GM21360 (cell line): ENCODE data around the gene ADSS2.
"Not testable (repeated sequence)": the region's sequence is repeated elsewhere in the genome, so short reads cannot be mapped to it uniquely, and the experiment has no call there.

Source experiments
- ATAC-seq: cut with Tn5 transposase; IDR thresholded peaks from one replicate; pipeline ENCODE4 v1.9.1; 2021; ENCODE audit warnings: mild to moderate bottlenecking, moderate library complexity; ENCODE audit not compliant: unreplicated experiment

Gene ADSS2

DNA sequence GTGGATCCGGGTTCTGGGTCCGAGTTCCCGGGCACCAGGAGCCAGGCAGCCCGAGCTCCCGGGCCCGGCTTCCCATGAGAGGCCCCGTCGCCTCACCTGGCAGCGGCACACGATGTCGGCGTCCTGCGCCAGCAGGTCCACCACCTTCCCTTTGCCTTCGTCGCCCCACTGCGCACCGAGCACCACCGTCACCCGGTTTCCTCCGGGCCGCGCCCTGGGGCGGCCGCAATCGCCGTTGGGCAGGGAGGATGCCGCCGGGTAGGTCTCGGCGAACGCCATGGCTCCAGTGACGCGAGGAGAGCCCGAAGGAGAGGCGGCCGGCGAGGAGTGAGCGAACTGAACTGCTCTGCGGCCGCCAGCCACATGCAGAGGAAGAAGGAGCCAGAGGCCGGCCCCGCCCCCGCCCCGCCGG is at the start of gene ADSS2:
Gene ADSS2 (minus strand): TSS at position 371 of the 412 bp plus-strand sequence. CDS start 92 bp downstream, at position 279.
- no peak for ATAC-seq

DNA sequence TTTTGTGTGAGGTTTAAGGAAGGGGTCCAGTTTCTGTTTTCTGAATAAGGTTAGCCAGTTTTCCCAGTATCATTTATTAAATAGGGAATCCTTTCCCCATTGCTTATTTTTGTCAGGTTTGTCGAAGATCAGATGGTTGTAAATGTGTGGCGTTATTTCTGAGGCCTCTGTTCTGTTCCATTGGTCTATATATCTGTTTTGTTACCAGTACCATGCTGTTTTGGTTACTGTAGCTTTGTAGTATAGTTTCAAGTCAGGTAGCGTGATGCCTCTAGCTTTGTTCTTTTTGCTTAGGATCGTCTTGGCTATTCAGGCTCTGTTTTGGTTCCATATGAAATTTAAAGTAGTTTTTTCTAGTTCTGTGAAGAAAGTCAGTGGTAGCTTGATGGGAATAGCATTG is 48.8 kb upstream of the ADSS2 start:
- ATAC-seq = not testable (repeated sequence)

DNA sequence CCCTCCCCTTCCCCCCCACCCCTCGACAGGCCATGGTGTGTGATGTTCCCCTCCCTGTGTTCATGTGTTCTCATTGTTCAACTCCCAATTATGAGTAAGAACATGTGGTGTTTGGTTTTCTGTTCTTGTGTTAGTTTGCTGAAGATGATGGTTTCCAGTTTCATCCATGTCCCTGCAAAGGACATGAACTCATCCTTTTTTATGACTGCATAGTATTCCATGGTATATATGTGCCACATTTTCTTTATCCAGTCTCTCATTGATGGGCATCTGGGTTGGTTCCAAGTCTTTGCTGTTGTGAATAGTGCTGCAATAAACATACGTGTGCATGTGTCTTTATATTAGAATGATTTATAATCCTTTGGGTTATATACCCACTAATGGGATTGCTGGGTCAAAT is 47.8 kb upstream of the ADSS2 start:
- not testable (repeated sequence) for ATAC-seq

GRCh38 chr1:244497805-244498204 is 46.1 kb upstream of the ADSS2 start:
- no peak for ATAC-seq

- ATAC-seq = no peak
Measured at GRCh38 chr1:244496186-244496585, 44.5 kb upstream of the ADSS2 start.

GRCh38 chr1:244494653-244495052 is 42.9 kb upstream of the ADSS2 start:
- no peak for ATAC-seq

- ATAC-seq = not testable (repeated sequence)
Measured at GRCh38 chr1:244484971-244485370, 33.3 kb upstream of the ADSS2 start.

- no peak for ATAC-seq
Measured at GRCh38 chr1:244473059-244473605, 21.4 kb upstream of the ADSS2 start.

- no peak for ATAC-seq
Measured at GRCh38 chr1:244466724-244467123, 15.0 kb upstream of the ADSS2 start.

- ATAC-seq = peak; percentile 99
Measured at GRCh38 chr1:244461245-244462071, 9.7 kb upstream of the ADSS2 start, which contains the start of gene CATSPERE. Gene CATSPERE (plus strand): TSS chr1:244461273. CDS start chr1:244461430, 157 bp downstream.

DNA sequence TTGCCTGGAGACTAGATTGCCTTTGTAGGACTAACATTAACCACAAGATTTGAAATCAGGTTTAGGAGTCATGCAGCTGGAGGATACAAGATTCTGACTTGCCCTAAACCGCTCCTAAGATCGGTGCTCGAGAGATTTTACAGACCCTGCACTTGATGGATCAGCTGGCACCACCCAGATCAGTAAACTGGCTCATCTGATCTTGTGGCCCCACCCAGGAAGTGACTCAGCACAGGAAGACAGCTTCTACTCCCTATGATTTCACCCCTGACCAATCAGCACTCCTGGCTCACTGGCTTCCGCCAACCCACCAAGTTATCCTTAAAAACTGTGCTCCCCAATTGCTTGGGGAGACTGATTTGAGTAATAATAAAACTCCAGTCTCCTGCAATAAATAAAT is 8.5 kb upstream of the ADSS2 start:
- ATAC-seq = no peak

DNA sequence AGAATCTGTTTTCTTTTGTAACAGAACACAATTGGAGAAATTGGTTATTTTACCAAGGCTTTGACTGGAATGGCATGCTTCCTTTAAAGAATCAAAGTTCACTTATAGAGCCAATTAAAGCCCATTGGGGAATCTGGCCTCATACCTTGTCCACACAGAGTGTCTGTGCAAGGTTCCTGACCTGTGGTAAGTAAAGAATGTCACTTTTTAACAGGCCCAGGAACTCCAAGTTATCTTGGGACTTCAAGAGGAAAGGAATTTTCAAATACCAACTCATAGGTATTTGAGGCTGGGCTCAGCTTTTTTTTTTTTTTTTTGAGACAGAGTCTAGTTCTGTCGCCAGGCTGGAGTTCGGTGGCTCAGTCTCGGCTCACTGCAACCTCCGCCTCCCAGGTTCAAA is 7.1 kb upstream of the ADSS2 start:
- no peak for ATAC-seq

DNA sequence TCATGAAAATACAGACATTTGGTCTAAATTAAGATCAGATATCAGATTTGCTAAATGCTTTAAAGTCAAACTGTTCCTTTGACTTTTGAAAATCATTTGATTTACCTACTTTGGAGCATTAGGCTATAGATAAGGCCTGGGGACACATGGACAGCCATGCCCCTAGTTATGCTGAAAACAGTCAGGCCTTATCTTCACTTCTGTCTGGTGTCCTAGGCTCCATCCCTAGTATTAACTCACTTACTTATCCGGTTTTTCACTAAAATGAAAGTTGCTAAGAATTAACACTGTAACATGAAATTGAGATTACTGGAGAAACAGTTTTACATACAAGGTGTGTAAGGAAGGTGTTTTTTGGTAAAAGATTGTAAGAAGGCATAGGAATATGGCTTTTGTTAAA is 4.9 kb upstream of the ADSS2 start:
- no peak for ATAC-seq

- no peak for ATAC-seq
Measured at GRCh38 chr1:244454412-244454811, 2.7 kb upstream of the ADSS2 start.

DNA sequence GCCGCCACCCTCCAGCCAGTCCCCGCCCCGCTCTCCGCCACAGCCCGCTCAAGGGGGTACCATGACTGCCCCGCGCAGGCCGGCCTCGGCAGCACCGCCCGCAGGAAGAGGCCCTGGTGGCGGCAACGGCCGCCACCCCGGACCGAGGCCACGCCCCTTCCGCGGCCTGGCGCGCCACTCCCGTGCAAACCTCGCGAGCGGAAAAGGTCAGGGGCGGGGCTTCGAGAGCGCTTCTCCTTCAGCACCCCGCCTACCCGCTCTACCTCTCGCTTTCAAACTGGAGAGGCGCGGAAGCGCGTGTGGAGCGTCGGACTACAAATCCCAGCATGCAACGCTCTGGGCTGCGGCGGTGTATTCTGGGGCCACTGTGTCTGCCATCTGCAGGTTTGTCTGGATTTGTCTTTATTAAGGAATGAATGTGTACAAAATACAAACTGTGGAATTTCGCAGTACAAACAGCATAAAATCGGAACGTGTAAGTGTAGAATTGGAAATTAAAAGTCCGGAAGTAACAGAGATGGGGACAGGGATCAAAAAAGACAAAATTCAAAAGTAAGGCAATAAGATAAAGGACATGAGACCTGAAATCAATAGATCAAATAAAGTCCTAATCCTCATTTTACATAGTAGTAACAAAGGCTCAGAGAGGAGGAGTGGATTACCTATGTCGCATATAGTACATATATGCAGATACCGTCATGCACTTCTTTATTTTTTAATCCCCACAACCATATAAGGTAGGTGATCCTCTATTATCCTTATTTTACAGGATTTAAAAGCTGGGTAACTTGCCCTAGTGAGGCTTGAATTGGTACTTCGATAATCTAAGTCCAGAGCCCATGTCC is 464 bp upstream of the ADSS2 start:
- peak; percentile 95 for ATAC-seq

- ATAC-seq = peak; percentile 19
Measured at GRCh38 chr1:244450597-244451538, 841 bp downstream of the ADSS2 start.

- ATAC-seq = no peak
Measured at GRCh38 chr1:244449936-244450508, 1.7 kb downstream of the ADSS2 start.

DNA sequence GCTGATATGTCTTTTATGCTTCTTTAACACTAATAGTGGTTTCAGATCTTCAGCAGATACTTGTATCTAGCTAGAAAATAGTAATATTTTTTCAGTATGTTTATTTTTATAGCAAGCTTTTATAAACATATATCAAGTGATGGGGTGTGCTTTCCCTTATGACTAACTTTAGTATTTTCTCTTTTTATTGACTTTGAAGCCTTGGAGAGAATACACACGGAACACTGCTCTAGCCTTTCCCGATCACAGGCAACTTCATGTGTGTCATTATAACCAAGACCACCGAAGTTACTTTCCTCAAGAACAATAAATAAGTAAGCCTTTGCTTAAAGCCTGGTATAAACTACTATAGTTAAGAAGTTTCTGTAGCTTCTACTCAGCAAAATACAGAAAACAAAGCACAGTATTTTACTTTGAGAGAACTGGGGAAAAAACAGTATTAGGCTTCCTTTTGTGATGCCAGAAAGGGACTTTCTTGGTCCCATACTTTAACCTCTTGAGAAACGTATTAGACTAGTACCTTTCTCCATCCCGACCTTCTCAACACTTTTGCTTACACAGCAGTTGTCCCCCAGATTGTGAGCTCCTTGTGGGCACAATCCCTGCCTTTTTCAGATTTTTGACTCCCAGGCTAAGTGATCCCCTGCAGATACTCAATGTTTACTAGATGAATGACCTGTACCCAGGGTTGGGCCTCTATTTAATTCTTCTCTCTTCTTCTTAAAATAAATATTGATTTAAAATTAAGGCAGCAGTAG is 3.3 kb downstream of the ADSS2 start:
- no peak for ATAC-seq

- ATAC-seq = no peak
Measured at GRCh38 chr1:244447552-244447951, 4.2 kb downstream of the ADSS2 start.
